ENCODE data around the gene FHAD1. TPM values are rescaled to one million over a fixed set of nuclear protein-coding genes. Genes with fewer than 3 reads are reported as not detected.

The FHAD1 gene
- total and polyA plus RNA-seq, 10 of the 15 experiments (the other 5 are each of a cell fraction or from before 2014, with no cell fraction given) = 0.09 to 1.0 (median 0.32) TPM; not detected in 2

DNA sequence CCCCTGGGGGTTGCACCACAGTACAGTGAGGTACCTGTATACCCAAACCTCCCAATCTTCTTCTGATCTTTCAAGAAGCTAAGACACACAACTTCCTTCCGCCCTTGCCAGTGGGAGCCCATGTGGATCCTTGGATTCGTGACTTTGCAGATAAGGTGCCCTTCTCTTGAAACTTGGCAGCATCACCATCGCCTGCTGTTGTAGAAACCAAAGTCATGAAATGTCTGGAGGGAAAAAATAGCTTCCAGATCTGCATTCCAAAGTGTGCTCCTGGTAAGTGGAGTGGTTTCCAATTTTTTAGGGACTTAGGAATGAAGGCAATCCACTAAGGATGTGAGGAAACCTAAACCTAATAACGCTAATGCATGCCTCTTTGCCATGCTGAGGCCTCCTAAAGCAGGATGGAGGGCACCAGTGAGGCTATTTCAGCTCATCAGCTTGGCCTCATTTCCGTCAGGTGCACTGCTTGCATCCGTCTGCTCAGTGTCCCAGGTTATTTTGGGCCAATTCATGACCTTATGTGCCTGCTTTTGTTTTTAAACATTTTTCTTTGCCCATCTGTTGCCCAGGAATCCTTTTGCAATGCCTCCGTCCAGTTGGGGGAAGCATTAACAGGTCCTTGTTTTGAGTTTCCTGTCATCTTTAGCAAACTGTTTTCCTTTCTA, 154.5 kb downstream of the FHAD1 start (continued):
- TF ChIP-seq, protein P1, sequence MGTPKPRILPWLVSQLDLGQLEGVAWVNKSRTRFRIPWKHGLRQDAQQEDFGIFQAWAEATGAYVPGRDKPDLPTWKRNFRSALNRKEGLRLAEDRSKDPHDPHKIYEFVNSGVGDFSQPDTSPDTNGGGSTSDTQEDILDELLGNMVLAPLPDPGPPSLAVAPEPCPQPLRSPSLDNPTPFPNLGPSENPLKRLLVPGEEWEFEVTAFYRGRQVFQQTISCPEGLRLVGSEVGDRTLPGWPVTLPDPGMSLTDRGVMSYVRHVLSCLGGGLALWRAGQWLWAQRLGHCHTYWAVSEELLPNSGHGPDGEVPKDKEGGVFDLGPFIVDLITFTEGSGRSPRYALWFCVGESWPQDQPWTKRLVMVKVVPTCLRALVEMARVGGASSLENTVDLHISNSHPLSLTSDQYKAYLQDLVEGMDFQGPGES (IDR thresholded peaks at IDR 0.05) = no peak
- TF ChIP-seq STAT1 (conservative IDR thresholded peaks at IDR 0.05) (no peak), CREB1 (IDR thresholded peaks at IDR 0.05; ENCODE audit: low read depth) (no peak)
- TF ChIP-seq, protein P2, sequence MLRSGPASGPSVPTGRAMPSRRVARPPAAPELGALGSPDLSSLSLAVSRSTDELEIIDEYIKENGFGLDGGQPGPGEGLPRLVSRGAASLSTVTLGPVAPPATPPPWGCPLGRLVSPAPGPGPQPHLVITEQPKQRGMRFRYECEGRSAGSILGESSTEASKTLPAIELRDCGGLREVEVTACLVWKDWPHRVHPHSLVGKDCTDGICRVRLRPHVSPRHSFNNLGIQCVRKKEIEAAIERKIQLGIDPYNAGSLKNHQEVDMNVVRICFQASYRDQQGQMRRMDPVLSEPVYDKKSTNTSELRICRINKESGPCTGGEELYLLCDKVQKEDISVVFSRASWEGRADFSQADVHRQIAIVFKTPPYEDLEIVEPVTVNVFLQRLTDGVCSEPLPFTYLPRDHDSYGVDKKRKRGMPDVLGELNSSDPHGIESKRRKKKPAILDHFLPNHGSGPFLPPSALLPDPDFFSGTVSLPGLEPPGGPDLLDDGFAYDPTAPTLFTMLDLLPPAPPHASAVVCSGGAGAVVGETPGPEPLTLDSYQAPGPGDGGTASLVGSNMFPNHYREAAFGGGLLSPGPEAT (IDR thresholded peaks at IDR 0.05; ENCODE audit: low read depth) = no peak

DNA sequence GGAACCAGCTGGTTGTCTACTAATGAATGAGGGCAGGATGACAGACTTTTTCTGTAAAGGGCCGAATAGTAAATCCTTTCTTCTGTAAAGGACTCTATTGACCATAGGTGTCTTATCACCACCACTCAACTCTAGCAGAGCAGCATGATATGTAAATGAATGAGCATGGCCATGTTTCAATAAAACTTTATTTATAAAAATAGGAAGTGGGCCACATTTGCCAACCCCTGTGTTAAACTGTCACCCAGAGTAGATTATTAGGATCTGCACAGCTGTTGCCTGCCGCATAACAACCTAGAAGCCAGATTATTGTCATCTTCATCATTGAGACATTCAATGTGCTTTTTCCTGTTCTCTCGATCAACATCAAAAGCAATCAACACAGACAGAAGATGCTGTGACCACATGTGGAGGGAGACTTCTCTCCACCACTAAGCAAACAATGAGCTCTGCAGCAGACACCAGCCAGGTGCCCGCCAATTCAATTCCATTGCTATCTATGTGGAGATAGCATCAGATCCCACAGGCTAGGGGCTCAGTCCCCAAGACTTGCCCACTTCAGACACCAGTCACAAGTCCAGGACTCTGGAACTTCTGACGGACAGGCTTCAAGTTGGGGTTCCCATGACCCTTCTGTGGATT, 155.9 kb downstream of the FHAD1 start:
- DNase-seq (ENCODE audit: low read depth, low spot score) (no peak), FAIRE-seq (no peak), ATAC-seq (no peak)
- CTCF ChIA-PET = interaction anchor here (1.3 to 2.9 kb wide), 2 partner anchors 29 to 79 kb away, joined by 3 to 8 read pairs; no protein-coding TSS in a partner anchor
- H3K27me3 ChIP-seq (replicated peaks in 1 of 2; ENCODE audit: control insufficient read depth in 2 of 2, insufficient read depth in 2 of 2, low read length in 1 of 2) = no peaks in the 10 kb centered on the region
- H3K4me2 ChIP-seq (ENCODE audit: control insufficient read depth, insufficient read depth) = no peak overlapping the region
- TF ChIP-seq SMAD1 (IDR thresholded peaks at IDR 0.05; ENCODE audit: low read depth, partially characterized antibody) (no peak), CEBPB (IDR thresholded peaks at IDR 0.05; ENCODE audit: borderline replicate concordance in 1 of 2, low read depth in 2 of 2, low read length in 2 of 2) (no peak)
- TF ChIP-seq, protein P3, sequence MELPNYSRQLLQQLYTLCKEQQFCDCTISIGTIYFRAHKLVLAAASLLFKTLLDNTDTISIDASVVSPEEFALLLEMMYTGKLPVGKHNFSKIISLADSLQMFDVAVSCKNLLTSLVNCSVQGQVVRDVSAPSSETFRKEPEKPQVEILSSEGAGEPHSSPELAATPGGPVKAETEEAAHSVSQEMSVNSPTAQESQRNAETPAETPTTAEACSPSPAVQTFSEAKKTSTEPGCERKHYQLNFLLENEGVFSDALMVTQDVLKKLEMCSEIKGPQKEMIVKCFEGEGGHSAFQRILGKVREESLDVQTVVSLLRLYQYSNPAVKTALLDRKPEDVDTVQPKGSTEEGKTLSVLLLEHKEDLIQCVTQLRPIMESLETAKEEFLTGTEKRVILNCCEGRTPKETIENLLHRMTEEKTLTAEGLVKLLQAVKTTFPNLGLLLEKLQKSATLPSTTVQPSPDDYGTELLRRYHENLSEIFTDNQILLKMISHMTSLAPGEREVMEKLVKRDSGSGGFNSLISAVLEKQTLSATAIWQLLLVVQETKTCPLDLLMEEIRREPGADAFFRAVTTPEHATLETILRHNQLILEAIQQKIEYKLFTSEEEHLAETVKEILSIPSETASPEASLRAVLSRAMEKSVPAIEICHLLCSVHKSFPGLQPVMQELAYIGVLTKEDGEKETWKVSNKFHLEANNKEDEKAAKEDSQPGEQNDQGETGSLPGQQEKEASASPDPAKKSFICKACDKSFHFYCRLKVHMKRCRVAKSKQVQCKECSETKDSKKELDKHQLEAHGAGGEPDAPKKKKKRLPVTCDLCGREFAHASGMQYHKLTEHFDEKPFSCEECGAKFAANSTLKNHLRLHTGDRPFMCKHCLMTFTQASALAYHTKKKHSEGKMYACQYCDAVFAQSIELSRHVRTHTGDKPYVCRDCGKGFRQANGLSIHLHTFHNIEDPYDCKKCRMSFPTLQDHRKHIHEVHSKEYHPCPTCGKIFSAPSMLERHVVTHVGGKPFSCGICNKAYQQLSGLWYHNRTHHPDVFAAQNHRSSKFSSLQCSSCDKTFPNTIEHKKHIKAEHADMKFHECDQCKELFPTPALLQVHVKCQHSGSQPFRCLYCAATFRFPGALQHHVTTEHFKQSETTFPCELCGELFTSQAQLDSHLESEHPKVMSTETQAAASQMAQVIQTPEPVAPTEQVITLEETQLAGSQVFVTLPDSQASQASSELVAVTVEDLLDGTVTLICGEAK (IDR thresholded peaks at IDR 0.05; ENCODE audit: borderline replicate concordance) = peak; percentile 84
- RAD21 ChIA-PET (ENCODE audit: unreplicated experiment) = no interaction called here
- intact Hi-C loops (cut with micrococcal nuclease; ENCODE audit: unreplicated experiment) = no loop called here
- WGBS (ENCODE audit: insufficient coverage, insufficient replicate concordance, low lambda C conversion rate, missing lambda C conversion rate) = 79% methylated on average over 5 of the region's 5 CpGs
- no peaks in the 10 kb centered on the region; the same call in 2 of the 3 replicates for H3K9me3 ChIP-seq (replicated peaks; ENCODE audit: control insufficient read depth, insufficient read depth, low read length)
- no peak overlapping the region for H3K27ac ChIP-seq (ENCODE audit: control insufficient read depth, insufficient read depth)
- no peaks in the 10 kb centered on the region for H3K4me1 ChIP-seq (ENCODE audit: control insufficient read depth, insufficient read depth, low read length)
- BruUV-seq (replicated peaks) = no TSS peak
- SMC1A ChIA-PET (ENCODE audit: uncharacterized antibody, unreplicated experiment) = interaction anchor here (1.7 kb wide), 1 partner anchor 29 kb away, joined by 3 read pairs; no protein-coding TSS in a partner anchor
- in situ Hi-C loops (cut with MboI) = no loop called here
- H3K79me2 ChIP-seq (ENCODE audit: control insufficient read depth, insufficient read depth, low read length) = no peaks in the 10 kb centered on the region
- H2AFZ ChIP-seq (ENCODE audit: control insufficient read depth, low read depth, low read length) = no peak overlapping the region
- H3K4me3 ChIP-seq = no peak overlapping the region
- H3K36me3 ChIP-seq (ENCODE audit: control insufficient read depth in 2 of 2, insufficient read depth in 2 of 2, low read length in 1 of 2) = no peaks in the 10 kb centered on the region
- H4K20me1 ChIP-seq (ENCODE audit: control insufficient read depth, insufficient read depth) = no peaks in the 10 kb centered on the region
- H3K9ac ChIP-seq (ENCODE audit: control insufficient read depth, insufficient read depth, low read length) = no peak overlapping the region
- POLR2A ChIA-PET = interaction anchor here (0.8 to 0.9 kb wide), 2 partner anchors 8 to 9 kb away, joined by 3 read pairs; no protein-coding TSS in a partner anchor
